Esophagus squamous epithelium (tissue), 4 donors: Measurements from ENCODE around the gene PPA2.

Experiments
- POLR2A ChIP-seq, 4 donors: fragments of 450-650 bp; IDR thresholded peaks; one replicate each; pipeline ENCODE4 v1.6.1; 2017; ENCODE audit warnings: antibody characterized with exemption in 4 of 4, mild to moderate bottlenecking in 4 of 4, moderate library complexity in 3 of 4
- TF ChIP-seq, protein P1 (sequence below), 6 experiments: fragments of 450-650 bp in 4 of 6; fragments of 200-600 bp in 2 of 6; sonication (generic) in 2 of 6; IDR thresholded peaks; one replicate each; pipeline ENCODE4 v1.5.1; 2016 to 2019; ENCODE audit warnings: antibody characterized with exemption in 6 of 6, mild to moderate bottlenecking in 4 of 6, moderate library complexity in 4 of 6

DNA sequence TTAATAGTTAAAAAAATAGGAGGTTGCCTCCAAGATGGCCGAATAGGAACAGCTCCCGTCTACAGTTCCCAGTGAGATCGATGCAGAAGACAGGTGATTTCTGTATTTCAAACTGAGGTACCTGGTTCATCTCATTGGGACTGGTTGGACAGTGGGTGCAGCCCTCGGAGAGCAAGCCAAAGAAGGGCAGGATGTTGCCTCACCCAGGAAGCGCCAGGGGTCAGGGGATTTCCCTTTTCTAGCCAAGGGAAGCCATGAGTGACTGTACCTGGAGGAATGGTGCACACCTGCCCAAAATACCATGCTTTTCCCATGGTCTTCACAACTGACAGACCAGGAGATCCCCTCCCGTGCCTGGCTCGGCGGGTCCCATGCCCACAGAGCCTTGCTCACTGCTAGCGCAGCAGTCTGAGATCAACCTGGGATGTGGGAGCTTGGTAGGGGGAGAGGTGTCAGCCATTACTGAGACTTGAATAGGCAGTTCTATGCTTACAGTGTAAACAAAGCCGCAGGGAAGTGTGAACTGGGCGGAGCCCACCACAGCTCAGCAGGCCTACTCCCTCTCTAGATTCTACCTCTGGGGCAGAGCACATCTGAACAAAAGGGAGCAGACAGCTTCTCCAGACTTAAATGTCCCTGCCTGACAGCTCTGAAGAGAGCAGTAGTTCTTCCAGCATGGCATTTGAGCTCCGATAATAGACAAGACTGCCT lies 47.5 kb downstream of the PPA2 start:
- TF ChIP-seq, protein P1, sequence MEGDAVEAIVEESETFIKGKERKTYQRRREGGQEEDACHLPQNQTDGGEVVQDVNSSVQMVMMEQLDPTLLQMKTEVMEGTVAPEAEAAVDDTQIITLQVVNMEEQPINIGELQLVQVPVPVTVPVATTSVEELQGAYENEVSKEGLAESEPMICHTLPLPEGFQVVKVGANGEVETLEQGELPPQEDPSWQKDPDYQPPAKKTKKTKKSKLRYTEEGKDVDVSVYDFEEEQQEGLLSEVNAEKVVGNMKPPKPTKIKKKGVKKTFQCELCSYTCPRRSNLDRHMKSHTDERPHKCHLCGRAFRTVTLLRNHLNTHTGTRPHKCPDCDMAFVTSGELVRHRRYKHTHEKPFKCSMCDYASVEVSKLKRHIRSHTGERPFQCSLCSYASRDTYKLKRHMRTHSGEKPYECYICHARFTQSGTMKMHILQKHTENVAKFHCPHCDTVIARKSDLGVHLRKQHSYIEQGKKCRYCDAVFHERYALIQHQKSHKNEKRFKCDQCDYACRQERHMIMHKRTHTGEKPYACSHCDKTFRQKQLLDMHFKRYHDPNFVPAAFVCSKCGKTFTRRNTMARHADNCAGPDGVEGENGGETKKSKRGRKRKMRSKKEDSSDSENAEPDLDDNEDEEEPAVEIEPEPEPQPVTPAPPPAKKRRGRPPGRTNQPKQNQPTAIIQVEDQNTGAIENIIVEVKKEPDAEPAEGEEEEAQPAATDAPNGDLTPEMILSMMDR (IDR thresholded peaks at IDR 0.05), result no peak
- TF ChIP-seq POLR2A (IDR thresholded peaks at IDR 0.05), result no peak
